Type B pancreatic cell (in vitro differentiated cells): Measurements from ENCODE around the gene OTOF. TPM values are rescaled to one million over a fixed set of nuclear protein-coding genes. Genes with fewer than 3 reads are reported as not detected.

ENCODE experiments used
- DNase-seq: peaks from one replicate; pipeline ENCODE4 v3.0.0; 2021; ENCODE audit warnings: mixed read lengths; ENCODE audit not compliant: unreplicated experiment; ENCODE audit errors: extremely low spot score
- H3K27ac Mint-ChIP-seq: 2 replicates; pipeline ENCODE4 v1.8.0; 2021; ENCODE audit warnings: mild to moderate bottlenecking, mixed read lengths
- H3K27me3 Mint-ChIP-seq: 2 replicates; pipeline ENCODE4 v1.8.0; 2021; ENCODE audit warnings: mixed read lengths
- H3K36me3 Mint-ChIP-seq: 2 replicates; pipeline ENCODE4 v1.8.0; 2021; ENCODE audit warnings: mixed read lengths
- H3K4me1 Mint-ChIP-seq: one replicate; pipeline ENCODE4 v1.8.0; 2021; ENCODE audit warnings: mixed read lengths; ENCODE audit not compliant: unreplicated experiment
- H3K4me3 Mint-ChIP-seq: 2 replicates; pipeline ENCODE4 v1.8.0; 2021; ENCODE audit warnings: mild to moderate bottlenecking, mixed read lengths
- H3K9me3 Mint-ChIP-seq: 2 replicates; pipeline ENCODE4 v1.8.0; 2021; ENCODE audit warnings: mixed read lengths
- total RNA-seq: library from RNA; stranded (reverse); gene quantifications from 2 replicates; pipeline ENCODE4 v1.2.1, GENCODE V29; 2021; ENCODE audit warnings: low replicate concordance
- TF ChIP-seq, protein P1 (sequence below): fragments of 200-600 bp; sonication (generic); conservative IDR thresholded peaks from 2 replicates; pipeline ENCODE4 v1.5.0; 2021; ENCODE audit warnings: antibody characterized with exemption, mild to moderate bottlenecking

The OTOF gene
- total RNA-seq, 1 donor from 2014 or later: 0.05 TPM

GRCh38 chr2:26480566-26481423 is 2.9 kb upstream of the OTOF start:
- Mint-ChIP-seq H3K36me3 (no peaks in the 10 kb centered on the region), H3K27ac (no peak overlapping the region), H3K9me3 (no peaks in the 10 kb centered on the region), H3K4me1 (peaks cover 3% of the 10 kb centered on the region), H3K4me3 (no peak overlapping the region), H3K27me3 (peaks cover 4% of the 10 kb centered on the region)
- TF ChIP-seq, protein P1, sequence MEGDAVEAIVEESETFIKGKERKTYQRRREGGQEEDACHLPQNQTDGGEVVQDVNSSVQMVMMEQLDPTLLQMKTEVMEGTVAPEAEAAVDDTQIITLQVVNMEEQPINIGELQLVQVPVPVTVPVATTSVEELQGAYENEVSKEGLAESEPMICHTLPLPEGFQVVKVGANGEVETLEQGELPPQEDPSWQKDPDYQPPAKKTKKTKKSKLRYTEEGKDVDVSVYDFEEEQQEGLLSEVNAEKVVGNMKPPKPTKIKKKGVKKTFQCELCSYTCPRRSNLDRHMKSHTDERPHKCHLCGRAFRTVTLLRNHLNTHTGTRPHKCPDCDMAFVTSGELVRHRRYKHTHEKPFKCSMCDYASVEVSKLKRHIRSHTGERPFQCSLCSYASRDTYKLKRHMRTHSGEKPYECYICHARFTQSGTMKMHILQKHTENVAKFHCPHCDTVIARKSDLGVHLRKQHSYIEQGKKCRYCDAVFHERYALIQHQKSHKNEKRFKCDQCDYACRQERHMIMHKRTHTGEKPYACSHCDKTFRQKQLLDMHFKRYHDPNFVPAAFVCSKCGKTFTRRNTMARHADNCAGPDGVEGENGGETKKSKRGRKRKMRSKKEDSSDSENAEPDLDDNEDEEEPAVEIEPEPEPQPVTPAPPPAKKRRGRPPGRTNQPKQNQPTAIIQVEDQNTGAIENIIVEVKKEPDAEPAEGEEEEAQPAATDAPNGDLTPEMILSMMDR: no peak
- no peak for DNase-seq

- TF ChIP-seq, protein P1: no peak
- Mint-ChIP-seq H3K4me3 (no peak overlapping the region), H3K4me1 (peaks cover 3% of the 10 kb centered on the region), H3K9me3 (no peaks in the 10 kb centered on the region), H3K27me3 (peaks cover 4% of the 10 kb centered on the region), H3K36me3 (no peaks in the 10 kb centered on the region), H3K27ac (no peak overlapping the region)
- no peak for DNase-seq
These were observed 2.1 kb upstream of the OTOF start for GRCh38 chr2:26479789-26480565.

- Mint-ChIP-seq H3K9me3 (no peaks in the 10 kb centered on the region), H3K36me3 (no peaks in the 10 kb centered on the region), H3K27ac (no peak overlapping the region), H3K27me3 (peaks cover 4% of the 10 kb centered on the region), H3K4me1 (peaks cover 3% of the 10 kb centered on the region), H3K4me3 (no peak overlapping the region)
- DNase-seq: no peak
- TF ChIP-seq, protein P1: no peak
These were observed 1.3 kb upstream of the OTOF start for GRCh38 chr2:26479131-26479788.

- Mint-ChIP-seq H3K27me3 (peaks cover 4% of the 10 kb centered on the region), H3K4me3 (no peak overlapping the region), H3K27ac (no peak overlapping the region), H3K4me1 (peaks cover 3% of the 10 kb centered on the region), H3K36me3 (no peaks in the 10 kb centered on the region), H3K9me3 (no peaks in the 10 kb centered on the region)
- no peak for DNase-seq
- TF ChIP-seq, protein P1: no peak
These were observed 442 bp upstream of the OTOF start for GRCh38 chr2:26478366-26478765.

DNA sequence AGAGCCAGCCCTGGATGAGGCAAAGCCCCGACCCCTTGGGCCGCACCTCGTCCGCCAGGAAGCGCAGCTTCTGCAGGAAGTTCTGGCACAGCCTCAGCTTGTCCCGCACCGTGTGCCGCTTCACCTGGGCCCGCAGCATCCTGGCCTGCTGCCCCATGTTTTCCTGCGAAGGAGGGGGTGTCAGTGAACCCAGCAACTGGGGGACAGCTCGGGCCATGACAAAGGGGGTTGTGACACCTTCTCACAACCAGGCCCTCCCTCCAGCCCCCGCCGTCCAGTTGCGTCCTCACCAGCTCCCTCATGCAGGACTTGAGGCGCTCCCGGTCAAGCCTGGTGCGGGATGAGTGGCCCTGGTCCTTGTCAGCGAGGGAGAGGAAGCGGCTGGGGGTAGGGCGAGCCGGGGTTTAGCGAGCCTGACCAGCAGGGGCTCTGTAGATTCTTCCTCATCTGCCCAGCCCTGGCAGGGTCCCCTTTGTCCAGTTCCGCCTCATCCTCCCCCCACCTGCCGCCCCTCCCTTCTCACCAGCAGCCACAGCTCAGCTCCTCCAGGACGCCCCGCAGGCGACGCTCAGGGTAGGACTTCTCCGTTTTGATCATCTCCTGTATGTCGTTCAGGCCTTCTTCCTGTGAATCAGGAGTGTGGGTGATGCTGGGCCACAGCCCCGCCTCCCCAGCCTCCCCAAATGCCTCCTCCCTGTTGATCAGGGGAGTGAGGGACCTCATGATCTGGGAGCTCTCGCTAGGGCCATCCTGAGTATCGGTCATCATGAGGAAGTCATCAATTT is 606 bp downstream of the OTOF start:
- DNase-seq: no peak
- TF ChIP-seq, protein P1: no peak
- no peaks in the 10 kb centered on the region for H3K9me3 Mint-ChIP-seq
- no peaks in the 10 kb centered on the region for H3K27me3 Mint-ChIP-seq
- H3K36me3 Mint-ChIP-seq: no peaks in the 10 kb centered on the region
- no peak overlapping the region for H3K4me3 Mint-ChIP-seq
- no peak overlapping the region for H3K27ac Mint-ChIP-seq
- peaks cover 3% of the 10 kb centered on the region for H3K4me1 Mint-ChIP-seq
